OCI-LY7 (cell line): ENCODE data around the gene MMP2.

Experiments used
- CTCF ChIP-seq: fragments of 200-600 bp; sonication (generic); conservative IDR thresholded peaks from 2 replicates; pipeline ENCODE4 v1.5.1; 2014; ENCODE audit warnings: mild to moderate bottlenecking, antibody characterized with exemption, low read length, moderate library complexity, mixed read lengths
- EZH2phosphoT487 ChIP-seq: fragments of 200-600 bp; sonication (generic); IDR thresholded peaks from 2 replicates; pipeline ENCODE4 v1.6.1; 2018; ENCODE audit warnings: low read depth, borderline replicate concordance, mild to moderate bottlenecking, mixed run types, antibody characterized with exemption, low read length, moderate library complexity, mixed read lengths

- TF ChIP-seq CTCF (no peak), EZH2phosphoT487 (no peak)
Measured at GRCh38 chr16:55487048-55487803, 8.2 kb downstream of the MMP2 start.
